Measurements from ENCODE around the gene NBEA. TPM values are rescaled to one million over a fixed set of nuclear protein-coding genes. Genes with fewer than 3 reads are reported as not detected.

The NBEA gene
- total and polyA plus RNA-seq, 2 experiments from 2014 or later, result 9.1 to 29.1 TPM

DNA sequence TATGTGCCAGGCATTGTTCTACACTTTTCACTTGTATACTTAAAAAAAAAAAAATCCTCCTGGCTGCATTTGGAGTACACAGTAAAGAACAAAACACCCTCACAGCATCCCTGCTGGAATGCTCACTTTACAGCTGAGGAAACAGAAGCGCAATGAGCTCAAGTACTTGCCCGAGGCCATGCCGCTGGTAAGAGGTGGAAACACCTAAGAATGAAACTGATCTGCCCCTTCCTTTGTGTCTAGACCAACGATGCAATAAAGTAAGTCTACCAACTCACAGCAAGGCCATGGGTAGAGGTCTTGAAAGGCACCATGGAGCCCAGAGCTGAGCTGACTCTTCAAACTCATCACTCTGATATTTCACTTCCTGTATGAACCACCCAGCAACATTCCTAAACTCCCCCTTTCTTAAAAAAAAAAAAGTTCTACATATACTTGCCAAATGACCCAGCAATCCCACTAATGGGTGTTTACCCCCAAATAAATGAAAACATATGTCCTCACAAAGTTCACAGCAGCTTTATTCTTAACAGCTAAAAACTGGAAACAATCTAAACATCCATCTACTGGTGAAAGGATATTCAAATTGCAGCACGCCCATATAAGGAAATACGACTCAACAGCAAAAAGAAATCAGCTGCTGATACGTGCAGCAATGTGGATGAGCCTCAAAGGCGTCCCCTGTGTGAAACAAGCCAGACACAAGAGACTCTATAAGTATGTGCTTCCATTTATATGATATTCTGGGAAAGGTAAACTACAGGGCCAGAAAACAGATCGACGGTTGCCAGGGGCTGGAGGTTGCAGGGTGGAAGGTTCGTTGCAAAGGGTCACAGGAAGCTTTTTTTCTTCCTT lies 771.1 kb downstream of the NBEA start (continued):
- TF ChIP-seq, protein P1, sequence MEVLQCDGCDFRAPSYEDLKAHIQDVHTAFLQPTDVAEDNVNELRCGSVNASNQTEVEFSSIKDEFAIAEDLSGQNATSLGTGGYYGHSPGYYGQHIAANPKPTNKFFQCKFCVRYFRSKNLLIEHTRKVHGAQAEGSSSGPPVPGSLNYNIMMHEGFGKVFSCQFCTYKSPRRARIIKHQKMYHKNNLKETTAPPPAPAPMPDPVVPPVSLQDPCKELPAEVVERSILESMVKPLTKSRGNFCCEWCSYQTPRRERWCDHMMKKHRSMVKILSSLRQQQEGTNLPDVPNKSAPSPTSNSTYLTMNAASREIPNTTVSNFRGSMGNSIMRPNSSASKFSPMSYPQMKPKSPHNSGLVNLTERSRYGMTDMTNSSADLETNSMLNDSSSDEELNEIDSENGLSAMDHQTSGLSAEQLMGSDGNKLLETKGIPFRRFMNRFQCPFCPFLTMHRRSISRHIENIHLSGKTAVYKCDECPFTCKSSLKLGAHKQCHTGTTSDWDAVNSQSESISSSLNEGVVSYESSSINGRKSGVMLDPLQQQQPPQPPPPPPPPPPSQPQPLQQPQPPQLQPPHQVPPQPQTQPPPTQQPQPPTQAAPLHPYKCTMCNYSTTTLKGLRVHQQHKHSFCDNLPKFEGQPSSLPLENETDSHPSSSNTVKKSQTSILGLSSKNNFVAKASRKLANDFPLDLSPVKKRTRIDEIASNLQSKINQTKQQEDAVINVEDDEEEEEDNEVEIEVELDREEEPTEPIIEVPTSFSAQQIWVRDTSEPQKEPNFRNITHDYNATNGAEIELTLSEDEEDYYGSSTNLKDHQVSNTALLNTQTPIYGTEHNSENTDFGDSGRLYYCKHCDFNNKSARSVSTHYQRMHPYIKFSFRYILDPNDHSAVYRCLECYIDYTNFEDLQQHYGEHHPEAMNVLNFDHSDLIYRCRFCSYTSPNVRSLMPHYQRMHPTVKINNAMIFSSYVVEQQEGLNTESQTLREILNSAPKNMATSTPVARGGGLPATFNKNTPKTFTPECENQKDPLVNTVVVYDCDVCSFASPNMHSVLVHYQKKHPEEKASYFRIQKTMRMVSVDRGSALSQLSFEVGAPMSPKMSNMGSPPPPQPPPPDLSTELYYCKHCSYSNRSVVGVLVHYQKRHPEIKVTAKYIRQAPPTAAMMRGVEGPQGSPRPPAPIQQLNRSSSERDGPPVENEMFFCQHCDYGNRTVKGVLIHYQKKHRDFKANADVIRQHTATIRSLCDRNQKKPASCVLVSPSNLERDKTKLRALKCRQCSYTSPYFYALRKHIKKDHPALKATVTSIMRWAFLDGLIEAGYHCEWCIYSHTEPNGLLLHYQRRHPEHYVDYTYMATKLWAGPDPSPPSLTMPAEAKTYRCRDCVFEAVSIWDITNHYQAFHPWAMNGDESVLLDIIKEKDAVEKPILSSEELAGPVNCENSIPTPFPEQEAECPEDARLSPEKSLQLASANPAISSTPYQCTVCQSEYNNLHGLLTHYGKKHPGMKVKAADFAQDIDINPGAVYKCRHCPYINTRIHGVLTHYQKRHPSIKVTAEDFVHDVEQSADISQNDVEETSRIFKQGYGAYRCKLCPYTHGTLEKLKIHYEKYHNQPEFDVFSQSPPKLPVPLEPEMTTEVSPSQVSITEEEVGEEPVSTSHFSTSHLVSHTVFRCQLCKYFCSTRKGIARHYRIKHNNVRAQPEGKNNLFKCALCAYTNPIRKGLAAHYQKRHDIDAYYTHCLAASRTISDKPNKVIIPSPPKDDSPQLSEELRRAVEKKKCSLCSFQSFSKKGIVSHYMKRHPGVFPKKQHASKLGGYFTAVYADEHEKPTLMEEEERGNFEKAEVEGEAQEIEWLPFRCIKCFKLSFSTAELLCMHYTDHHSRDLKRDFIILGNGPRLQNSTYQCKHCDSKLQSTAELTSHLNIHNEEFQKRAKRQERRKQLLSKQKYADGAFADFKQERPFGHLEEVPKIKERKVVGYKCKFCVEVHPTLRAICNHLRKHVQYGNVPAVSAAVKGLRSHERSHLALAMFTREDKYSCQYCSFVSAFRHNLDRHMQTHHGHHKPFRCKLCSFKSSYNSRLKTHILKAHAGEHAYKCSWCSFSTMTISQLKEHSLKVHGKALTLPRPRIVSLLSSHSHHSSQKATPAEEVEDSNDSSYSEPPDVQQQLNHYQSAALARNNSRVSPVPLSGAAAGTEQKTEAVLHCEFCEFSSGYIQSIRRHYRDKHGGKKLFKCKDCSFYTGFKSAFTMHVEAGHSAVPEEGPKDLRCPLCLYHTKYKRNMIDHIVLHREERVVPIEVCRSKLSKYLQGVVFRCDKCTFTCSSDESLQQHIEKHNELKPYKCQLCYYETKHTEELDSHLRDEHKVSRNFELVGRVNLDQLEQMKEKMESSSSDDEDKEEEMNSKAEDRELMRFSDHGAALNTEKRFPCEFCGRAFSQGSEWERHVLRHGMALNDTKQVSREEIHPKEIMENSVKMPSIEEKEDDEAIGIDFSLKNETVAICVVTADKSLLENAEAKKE (CRISPR knock-in tag; IDR thresholded peaks at IDR 0.05), result no peak

DNA sequence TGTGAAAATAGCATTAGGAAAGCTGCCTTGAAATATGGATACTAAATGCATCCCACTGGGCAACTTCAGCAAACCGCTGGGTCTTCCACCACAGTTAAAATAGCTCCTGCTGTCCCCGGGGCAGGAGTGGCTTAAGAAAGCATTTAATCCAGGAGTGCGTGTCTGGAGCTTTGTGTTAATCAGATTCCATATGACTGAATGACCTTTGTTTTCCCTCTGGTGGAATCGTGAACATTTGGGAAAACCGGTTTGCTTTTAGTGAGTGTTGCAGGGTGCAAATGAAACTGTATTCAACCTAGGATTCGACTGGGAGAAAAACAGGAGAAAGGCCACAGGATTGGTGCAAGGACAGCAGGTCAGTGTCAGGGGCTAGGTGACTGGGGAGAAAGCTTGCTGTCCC lies 772.1 kb downstream of the NBEA start:
- Mint-ChIP-seq H3K4me3 (no peak overlapping the region), H3K4me1 (peaks cover 13% of the 10 kb centered on the region), H3K9me3 (no peaks in the 10 kb centered on the region), H3K27ac (no peak overlapping the region), H3K27me3 (ENCODE audit: insufficient read depth, low read depth, poor library complexity) (peaks cover 7% of the 10 kb centered on the region), H3K36me3 (ENCODE audit: low read depth) (no peaks in the 10 kb centered on the region)
- DNase-seq (ENCODE audit: low spot score), result no peak
- ATAC-seq, result peak; percentile 36
- Histone ChIP-seq H3K27me3 (ENCODE audit: insufficient read depth) (no peaks in the 10 kb centered on the region), H3F3A (replicated peaks; ENCODE audit: low read depth) (no peaks in the 10 kb centered on the region), H3K4me3 (no peak overlapping the region), H3K9me2 (ENCODE audit: insufficient read depth) (0 out of 2 replicates have a peak, but pooled peaks cover 11% of the 10 kb centered on the region), H3K27ac (ENCODE audit: low read depth) (no peak overlapping the region), H2AFZ (peak overlapping the region; percentile 69; the same call in 1 of the 2 replicates), H3K79me2 (replicated peaks; ENCODE audit: insufficient read depth) (no peaks in the 10 kb centered on the region), H3K36me3 (ENCODE audit: insufficient read depth) (no peaks in the 10 kb centered on the region), H3K4me2 (no peak overlapping the region), H4K20me1 (replicated peaks; ENCODE audit: insufficient read depth) (no peaks in the 10 kb centered on the region), H3K4me1 (ENCODE audit: insufficient read depth) (no peaks in the 10 kb centered on the region)
- TF ChIP-seq CREB1 (CRISPR knock-in tag; IDR thresholded peaks at IDR 0.05; ENCODE audit: low read depth) (no peak), ZNF114 (CRISPR knock-in tag; IDR thresholded peaks at IDR 0.05) (no peak), EZH2 (IDR thresholded peaks at IDR 0.05; ENCODE audit: low read depth, unreplicated experiment) (no peak), ZNF331 (CRISPR knock-in tag; IDR thresholded peaks at IDR 0.05; ENCODE audit: low read depth) (no peak), NANOG (IDR thresholded peaks at IDR 0.05; ENCODE audit: borderline replicate concordance) (no peak), POLR2AphosphoS5 (IDR thresholded peaks at IDR 0.05; ENCODE audit: low read depth) (no peak), EZH2phosphoT487 (IDR thresholded peaks at IDR 0.05; ENCODE audit: unreplicated experiment) (no peak), JUNB (IDR thresholded peaks at IDR 0.05; ENCODE audit: unreplicated experiment) (no peak)
- TF ChIP-seq, protein P2, sequence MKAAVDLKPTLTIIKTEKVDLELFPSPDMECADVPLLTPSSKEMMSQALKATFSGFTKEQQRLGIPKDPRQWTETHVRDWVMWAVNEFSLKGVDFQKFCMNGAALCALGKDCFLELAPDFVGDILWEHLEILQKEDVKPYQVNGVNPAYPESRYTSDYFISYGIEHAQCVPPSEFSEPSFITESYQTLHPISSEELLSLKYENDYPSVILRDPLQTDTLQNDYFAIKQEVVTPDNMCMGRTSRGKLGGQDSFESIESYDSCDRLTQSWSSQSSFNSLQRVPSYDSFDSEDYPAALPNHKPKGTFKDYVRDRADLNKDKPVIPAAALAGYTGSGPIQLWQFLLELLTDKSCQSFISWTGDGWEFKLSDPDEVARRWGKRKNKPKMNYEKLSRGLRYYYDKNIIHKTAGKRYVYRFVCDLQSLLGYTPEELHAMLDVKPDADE (IDR thresholded peaks at IDR 0.05), result no peak
- TF ChIP-seq, protein P3, sequence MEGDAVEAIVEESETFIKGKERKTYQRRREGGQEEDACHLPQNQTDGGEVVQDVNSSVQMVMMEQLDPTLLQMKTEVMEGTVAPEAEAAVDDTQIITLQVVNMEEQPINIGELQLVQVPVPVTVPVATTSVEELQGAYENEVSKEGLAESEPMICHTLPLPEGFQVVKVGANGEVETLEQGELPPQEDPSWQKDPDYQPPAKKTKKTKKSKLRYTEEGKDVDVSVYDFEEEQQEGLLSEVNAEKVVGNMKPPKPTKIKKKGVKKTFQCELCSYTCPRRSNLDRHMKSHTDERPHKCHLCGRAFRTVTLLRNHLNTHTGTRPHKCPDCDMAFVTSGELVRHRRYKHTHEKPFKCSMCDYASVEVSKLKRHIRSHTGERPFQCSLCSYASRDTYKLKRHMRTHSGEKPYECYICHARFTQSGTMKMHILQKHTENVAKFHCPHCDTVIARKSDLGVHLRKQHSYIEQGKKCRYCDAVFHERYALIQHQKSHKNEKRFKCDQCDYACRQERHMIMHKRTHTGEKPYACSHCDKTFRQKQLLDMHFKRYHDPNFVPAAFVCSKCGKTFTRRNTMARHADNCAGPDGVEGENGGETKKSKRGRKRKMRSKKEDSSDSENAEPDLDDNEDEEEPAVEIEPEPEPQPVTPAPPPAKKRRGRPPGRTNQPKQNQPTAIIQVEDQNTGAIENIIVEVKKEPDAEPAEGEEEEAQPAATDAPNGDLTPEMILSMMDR (conservative IDR thresholded peaks at IDR 0.05; ENCODE audit: low read depth in 2 of 2), result no peak
- TF ChIP-seq, protein P4, sequence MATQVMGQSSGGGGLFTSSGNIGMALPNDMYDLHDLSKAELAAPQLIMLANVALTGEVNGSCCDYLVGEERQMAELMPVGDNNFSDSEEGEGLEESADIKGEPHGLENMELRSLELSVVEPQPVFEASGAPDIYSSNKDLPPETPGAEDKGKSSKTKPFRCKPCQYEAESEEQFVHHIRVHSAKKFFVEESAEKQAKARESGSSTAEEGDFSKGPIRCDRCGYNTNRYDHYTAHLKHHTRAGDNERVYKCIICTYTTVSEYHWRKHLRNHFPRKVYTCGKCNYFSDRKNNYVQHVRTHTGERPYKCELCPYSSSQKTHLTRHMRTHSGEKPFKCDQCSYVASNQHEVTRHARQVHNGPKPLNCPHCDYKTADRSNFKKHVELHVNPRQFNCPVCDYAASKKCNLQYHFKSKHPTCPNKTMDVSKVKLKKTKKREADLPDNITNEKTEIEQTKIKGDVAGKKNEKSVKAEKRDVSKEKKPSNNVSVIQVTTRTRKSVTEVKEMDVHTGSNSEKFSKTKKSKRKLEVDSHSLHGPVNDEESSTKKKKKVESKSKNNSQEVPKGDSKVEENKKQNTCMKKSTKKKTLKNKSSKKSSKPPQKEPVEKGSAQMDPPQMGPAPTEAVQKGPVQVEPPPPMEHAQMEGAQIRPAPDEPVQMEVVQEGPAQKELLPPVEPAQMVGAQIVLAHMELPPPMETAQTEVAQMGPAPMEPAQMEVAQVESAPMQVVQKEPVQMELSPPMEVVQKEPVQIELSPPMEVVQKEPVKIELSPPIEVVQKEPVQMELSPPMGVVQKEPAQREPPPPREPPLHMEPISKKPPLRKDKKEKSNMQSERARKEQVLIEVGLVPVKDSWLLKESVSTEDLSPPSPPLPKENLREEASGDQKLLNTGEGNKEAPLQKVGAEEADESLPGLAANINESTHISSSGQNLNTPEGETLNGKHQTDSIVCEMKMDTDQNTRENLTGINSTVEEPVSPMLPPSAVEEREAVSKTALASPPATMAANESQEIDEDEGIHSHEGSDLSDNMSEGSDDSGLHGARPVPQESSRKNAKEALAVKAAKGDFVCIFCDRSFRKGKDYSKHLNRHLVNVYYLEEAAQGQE (IDR thresholded peaks at IDR 0.05; ENCODE audit: unreplicated experiment), result no peak

Measured in GM23338 (cell line).